NCI-H2171 (cell line): ENCODE results near the gene PPCDC.

ENCODE experiments used
- DNase-seq: peaks from one replicate; lab custom pipeline; 2025; lab: John Stamatoyannopoulos, UW

The PPCDC gene, protein sequence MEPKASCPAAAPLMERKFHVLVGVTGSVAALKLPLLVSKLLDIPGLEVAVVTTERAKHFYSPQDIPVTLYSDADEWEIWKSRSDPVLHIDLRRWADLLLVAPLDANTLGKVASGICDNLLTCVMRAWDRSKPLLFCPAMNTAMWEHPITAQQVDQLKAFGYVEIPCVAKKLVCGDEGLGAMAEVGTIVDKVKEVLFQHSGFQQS

GRCh38 chr15:75023181-75023871 is at the start of gene PPCDC:
TSS of gene PPCDC (plus strand) at chr15:75023590. CDS start at chr15:75028319, 4,729 bp downstream.
- DNase-seq = peak; percentile 96

DNA sequence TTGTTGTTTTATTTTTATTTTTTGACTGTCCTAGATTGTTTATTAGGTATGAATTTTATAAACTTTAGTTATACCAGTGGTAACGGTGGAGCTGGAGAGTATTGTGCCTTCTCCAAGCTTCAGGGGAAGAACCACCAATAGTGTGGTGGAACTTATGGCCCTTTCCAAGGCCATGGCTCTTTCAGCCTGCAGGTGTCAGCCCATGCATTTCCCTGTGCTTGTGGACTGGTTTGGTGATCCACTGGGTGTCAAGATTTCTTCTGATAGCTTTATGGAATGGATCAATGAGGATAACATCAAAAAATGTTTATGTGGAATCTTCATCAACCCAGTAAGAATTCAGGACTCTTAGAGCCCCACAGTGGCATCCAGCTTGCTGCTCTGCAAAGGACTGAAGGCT is 47.2 kb upstream of the PPCDC start:
- DNase-seq = no peak

- no peak for DNase-seq
Observed at GRCh38 chr15:74977599-74977998, 45.8 kb upstream of the PPCDC start.

- DNase-seq = no peak
Observed at GRCh38 chr15:74978077-74978476, 45.3 kb upstream of the PPCDC start.

DNA sequence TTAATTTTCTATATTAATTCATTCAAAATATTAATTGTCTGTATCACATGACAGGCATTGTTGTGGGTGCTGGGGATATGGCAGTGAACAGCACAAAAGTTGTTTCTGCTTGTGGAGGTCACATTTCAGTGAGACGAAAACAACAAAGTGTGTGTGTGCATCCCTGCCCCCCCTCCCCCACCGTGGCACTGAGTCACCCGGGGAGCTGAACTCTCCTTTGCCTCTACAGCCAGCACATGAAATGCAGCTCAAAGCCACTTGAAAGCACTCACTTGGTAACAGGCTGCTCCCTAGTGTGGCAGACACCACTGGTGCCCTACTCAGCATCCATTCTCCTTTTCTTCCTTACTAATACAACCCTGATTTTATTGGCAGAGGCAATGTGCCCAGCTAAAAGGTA is 44.9 kb upstream of the PPCDC start:
- no peak for DNase-seq

GRCh38 chr15:74982183-74982582 is 41.2 kb upstream of the PPCDC start:
- no peak for DNase-seq

DNA sequence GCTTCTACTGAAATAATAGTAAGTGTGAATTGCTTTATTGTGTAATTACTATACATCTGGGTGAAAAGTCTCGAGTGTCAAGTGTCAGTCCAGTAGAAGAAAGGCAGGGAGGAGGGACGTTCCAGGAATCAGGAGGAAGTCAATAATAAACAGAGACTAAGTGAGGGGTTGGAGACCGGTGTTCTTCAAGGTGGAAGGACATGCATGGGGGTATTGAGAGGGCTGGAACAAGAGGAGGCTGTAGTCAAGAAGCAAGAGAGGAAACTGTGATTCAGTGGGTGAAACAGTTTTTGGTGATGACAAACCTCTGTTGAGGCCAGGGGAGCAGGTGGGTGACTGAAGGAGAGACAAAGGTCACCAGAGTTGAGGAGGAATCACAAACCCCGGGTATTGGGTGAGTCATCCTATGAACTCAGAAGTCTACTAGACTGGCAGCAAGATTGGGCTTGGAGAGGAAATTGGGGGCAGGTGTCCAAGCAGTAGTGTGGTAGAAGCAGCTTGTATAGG is 39.6 kb upstream of the PPCDC start:
- no peak for DNase-seq

GRCh38 chr15:74988007-74988800 is 35.2 kb upstream of the PPCDC start:
- DNase-seq = peak; percentile 5

DNA sequence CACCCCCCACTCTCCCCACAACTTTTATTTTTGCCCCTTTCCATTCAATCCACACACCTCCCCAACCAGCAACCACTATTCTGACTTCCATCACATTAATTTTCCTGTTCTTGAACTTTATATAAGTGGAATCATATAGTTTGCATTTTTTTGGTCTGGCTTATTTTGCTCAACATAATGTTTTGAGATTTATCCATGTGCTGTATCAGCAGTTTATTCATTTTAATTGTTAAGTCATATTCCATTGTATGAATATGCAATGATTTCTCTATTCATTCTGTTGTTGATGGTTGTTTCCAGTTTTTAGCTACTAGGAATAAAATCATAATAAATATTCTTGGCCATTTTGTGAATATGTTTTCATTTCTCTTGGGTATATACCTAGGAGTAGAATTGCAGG is 33.9 kb upstream of the PPCDC start:
- DNase-seq = no peak

GRCh38 chr15:74992619-74993018 is 30.8 kb upstream of the PPCDC start:
- no peak for DNase-seq

- DNase-seq = no peak
Observed at GRCh38 chr15:74994236-74994635, 29.2 kb upstream of the PPCDC start.

- DNase-seq = no peak
Observed at GRCh38 chr15:74994685-74995084, 28.7 kb upstream of the PPCDC start.

GRCh38 chr15:74995182-74995778 is 28.1 kb upstream of the PPCDC start, which contains the start of gene SCAMP5:
TSS of gene SCAMP5 (plus strand) at chr15:74995563. CDS start at chr15:75011840, 16,277 bp downstream.
- DNase-seq = peak; percentile 98

DNA sequence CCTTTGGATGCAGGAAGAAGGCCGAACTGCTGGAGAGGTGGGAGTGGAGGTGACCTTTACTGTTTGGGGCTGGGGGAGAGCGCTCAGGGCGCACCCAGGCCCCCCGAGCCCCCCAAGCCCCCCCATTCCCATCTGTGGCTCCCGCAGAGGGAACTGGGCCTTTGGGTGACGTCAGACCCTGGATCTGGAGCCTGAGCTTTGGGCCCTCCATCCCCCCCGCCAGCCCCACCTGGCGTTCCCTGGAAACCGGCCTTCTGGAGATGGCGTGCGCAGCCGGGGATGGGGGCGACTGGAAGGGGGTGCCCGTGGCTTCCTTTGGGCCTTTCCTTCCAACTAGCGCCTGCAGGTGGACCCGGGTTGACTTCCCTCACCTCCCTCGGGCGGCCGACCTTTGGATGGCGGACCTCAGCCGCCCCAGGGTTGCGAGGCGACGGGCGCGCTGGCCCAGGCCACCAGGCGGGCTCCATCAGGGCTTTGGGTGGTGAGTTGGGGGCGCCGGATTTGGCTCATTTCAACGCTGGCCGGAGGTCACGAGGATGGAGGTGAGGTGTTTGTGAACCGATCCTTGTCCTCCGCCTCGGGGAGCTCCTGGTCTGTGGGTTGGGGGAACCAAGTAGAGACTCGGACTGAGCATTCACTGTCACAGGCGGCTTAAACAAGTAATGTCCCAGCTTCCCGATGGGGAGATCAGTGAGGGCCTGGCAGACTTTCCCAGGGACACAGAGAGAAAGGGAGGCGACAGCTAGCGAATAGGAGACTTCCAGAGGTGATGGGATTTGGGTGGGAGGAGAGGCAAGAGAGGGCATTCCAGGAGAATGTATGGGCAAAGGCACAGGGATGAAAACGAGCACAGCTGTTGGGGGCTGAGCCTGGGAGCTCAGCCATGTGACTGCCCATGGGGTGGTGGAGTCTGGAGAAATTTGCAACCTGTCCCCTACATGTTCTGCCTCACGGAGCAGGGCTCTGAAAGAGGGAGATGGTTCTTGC is 27.3 kb upstream of the PPCDC start:
- DNase-seq = peak; percentile 84

- no peak for DNase-seq
Observed at GRCh38 chr15:74997141-74997540, 26.2 kb upstream of the PPCDC start.

DNA sequence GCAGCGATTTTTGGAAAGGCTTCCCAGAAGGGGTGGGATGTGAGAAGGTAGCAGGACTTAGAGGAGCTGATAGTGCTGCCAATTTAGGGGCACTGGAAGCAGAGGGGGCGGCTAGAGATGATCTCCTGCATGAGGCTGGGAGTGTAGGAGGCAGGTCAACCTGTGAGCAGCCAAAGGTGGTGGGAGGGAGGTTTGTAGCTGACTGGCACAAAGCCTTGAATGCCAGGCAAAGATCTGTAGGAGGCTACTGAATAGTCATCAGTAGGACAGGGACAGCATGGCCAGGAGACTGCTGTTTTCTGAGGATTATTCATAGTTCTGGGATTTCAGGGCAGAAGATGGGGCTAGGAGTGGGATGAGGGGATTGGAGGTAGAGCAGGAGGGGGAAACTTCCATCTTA is 25.8 kb upstream of the PPCDC start:
- DNase-seq = no peak

DNA sequence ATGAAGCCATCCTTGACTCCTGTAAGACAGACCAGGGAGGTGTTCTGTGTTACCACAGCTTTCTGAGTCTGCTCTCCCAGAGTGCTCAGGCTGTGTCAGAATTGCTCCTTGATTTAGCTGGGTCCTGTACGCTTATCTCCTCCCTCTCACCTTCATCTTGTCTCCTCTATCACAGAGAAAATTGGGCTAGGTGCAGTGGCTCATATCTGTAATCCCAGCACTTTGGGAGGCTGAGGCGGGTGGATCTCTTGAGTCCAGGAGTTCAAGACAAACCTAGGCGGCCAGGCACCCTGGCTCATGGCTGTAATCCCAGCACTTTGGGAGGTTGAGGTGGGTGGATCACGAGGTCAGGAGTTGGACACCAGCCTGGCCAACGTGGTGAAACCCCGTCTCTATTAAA is 22.1 kb upstream of the PPCDC start:
- DNase-seq = no peak

- no peak for DNase-seq
Observed at GRCh38 chr15:75002398-75002797, 21.0 kb upstream of the PPCDC start.

- no peak for DNase-seq
Observed at GRCh38 chr15:75007216-75007615, 16.2 kb upstream of the PPCDC start.

DNA sequence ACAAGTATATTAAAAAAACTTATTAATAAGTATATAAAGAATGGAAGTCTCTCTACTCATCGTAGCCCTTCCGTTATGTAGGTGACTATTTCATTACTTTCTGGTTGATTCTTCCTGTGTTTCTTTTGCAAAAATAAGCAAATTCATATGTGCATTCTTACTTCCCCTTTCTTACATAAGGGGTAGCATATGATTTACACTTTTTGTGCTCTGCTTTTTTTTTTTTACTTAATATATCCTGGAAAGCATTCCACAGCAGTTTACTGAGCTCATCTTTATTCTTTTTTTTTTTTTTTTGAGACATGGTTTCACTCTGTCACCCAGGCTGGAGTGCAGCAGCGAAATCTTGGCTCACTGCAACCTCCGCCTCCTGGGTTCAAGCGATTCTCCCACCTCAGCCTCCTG is 15.2 kb upstream of the PPCDC start:
- no peak for DNase-seq
